Choroid plexus epithelial cell (primary cell): Measurements from ENCODE around the gene SPOCK1.

Source experiments
- DNase-seq: peaks from one replicate; pipeline ENCODE4 v3.0.0-alpha.2; 2010; ENCODE audit warnings: low read depth
- H3K4me3 ChIP-seq: 2 replicates; pipeline ENCODE4 v1.5.1; 2011; ENCODE audit warnings: low read depth, mild to moderate bottlenecking, control low read depth, low read length, moderate library complexity
- CTCF ChIP-seq: conservative IDR thresholded peaks from 2 replicates; pipeline ENCODE4 v1.5.1; 2011; ENCODE audit warnings: low read depth, mild to moderate bottlenecking, control low read depth, inconsistent platforms, low read length, moderate library complexity

SPOCK1 gene

GRCh38 chr5:137361280-137361679 is 137.8 kb downstream of the SPOCK1 start:
- no peak for DNase-seq
- TF ChIP-seq CTCF = no peak

GRCh38 chr5:137360607-137361006 is 138.5 kb downstream of the SPOCK1 start:
- no peak for DNase-seq
- H3K4me3 ChIP-seq = no peak overlapping the region
- TF ChIP-seq CTCF = no peak

More at GRCh38 chr5:137361280-137361679, 137.8 kb downstream of the SPOCK1 start:
- no peak overlapping the region for H3K4me3 ChIP-seq

GRCh38 chr5:137359941-137360340 is 139.2 kb downstream of the SPOCK1 start:
- no peak overlapping the region for H3K4me3 ChIP-seq
- no peak for TF ChIP-seq CTCF
- DNase-seq = no peak

GRCh38 chr5:137357436-137357835 is 141.7 kb downstream of the SPOCK1 start:
- no peak for TF ChIP-seq CTCF
- DNase-seq = no peak

GRCh38 chr5:137356127-137356526 is 143.0 kb downstream of the SPOCK1 start:
- no peak for TF ChIP-seq CTCF
- no peak for DNase-seq
- no peak overlapping the region for H3K4me3 ChIP-seq

More at GRCh38 chr5:137357436-137357835, 141.7 kb downstream of the SPOCK1 start:
- H3K4me3 ChIP-seq = no peak overlapping the region

- H3K4me3 ChIP-seq = no peak overlapping the region
- TF ChIP-seq CTCF = no peak
- DNase-seq = no peak
These were observed 143.4 kb downstream of the SPOCK1 start for GRCh38 chr5:137355708-137356107.

GRCh38 chr5:137352095-137352494 is 147.0 kb downstream of the SPOCK1 start:
- TF ChIP-seq CTCF = no peak
- no peak for DNase-seq
- no peak overlapping the region for H3K4me3 ChIP-seq
